GM12874 (cell line): ENCODE measurements around the gene E2F4.

ENCODE experiments used
- CTCF ChIP-seq: IDR thresholded peaks from 2 replicates; pipeline ENCODE4 v1.5.1; 2011; ENCODE audit warnings: low read depth, mild to moderate bottlenecking, control low read depth, low read length, moderate library complexity; ENCODE audit not compliant: insufficient read depth

E2F4 gene

GRCh38 chr16:67161595-67162058 lies 30.3 kb upstream of the E2F4 start:
- no peak for TF ChIP-seq CTCF

- TF ChIP-seq CTCF = no peak
These were observed 29.3 kb upstream of the E2F4 start for GRCh38 chr16:67162506-67163163.

DNA sequence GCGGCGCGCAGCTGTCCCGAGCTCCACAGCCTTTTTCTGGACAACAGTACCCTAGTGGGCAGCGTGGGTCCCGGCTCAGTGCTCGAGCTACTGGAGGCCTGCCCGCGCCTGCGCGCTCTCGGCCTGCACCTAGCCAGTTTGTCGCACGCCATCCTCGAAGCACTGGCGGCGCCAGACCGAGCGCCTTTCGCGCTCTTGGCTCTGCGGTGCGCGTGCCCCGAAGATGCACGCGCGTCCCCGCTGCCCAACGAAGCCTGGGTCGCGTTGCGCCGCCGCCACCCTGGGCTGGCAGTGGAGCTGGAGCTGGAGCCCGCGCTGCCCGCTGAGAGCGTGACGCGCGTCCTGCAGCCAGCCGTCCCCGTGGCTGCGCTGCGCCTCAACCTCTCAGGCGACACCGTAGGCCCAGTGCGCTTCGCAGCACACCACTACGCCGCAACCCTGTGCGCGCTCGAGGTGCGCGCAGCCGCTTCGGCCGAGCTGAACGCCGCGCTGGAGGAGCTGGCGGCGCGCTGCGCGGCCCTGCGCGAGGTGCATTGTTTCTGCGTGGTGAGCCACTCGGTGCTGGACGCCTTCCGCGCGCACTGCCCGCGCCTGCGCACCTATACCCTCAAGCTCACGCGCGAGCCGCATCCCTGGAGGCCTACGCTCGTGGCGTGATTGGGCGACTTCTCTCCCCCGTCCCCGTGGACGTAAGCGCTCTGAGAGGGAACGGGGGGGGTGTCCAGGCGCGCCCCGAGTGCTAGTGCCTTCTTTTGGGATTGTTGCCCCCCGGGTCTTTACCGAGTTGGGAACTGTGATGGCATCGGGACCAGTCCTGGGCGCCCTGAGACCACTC lies 28.6 kb upstream of the E2F4 start:
- TF ChIP-seq CTCF = no peak

DNA sequence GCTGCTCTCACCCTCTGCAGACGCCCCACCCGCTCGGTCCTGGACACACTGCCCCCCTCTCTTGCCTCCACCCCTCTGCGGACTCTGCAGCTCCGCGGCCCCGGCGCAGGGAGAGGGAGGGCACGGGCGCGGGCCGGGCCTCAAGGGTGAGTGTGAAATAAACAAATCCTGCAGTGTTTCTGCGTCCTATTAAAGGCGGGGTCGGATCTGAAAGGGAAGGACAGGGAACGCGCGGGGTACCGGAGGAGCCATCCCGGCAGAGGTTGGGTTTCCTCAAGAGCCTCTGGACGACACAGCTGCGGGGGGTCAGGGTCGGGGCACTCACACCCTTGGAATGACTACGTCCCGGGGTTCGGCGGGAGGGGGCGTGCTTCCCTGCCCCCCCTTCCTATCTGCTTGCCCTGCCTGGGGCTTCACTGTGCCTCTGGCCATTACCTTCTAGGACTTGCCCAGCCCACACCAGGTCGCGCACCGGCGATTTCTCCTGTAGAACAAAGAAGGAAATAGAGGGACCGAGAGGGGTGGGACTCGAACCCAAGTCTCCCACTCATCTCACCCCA lies 27.9 kb upstream of the E2F4 start:
- no peak for TF ChIP-seq CTCF

GRCh38 chr16:67164599-67165061 lies 27.3 kb upstream of the E2F4 start, which contains the start of gene HSF4:
TSS of gene HSF4 (plus strand) at chr16:67164745. CDS start at chr16:67164812, 67 bp downstream.
- no peak for TF ChIP-seq CTCF

- TF ChIP-seq CTCF = no peak
These were observed 26.6 kb upstream of the E2F4 start for GRCh38 chr16:67165121-67166078.
